HL-60/S4 (cell line): ENCODE results near the gene KLK14.

Source experiments
- in situ Hi-C: fragments of 300-500 bp; cut with MboI; formaldehyde crosslinking; loops from 2 replicates; pipeline ENCODE4 v1.14.3; 2022; ENCODE audit warnings: low sequenced_read_pairs

KLK14 gene

GRCh38 chr19:51055866-51056265 is 26.8 kb downstream of the KLK14 start:
- in situ Hi-C loops: no loop called here

GRCh38 chr19:51047031-51047335 is 35.7 kb downstream of the KLK14 start:
- in situ Hi-C loops: no loop called here

GRCh38 chr19:51044327-51044726 is 38.4 kb downstream of the KLK14 start:
- in situ Hi-C loops: no loop called here

- in situ Hi-C loops: no loop called here
Measured at GRCh38 chr19:51043497-51043896, 39.2 kb downstream of the KLK14 start.

- in situ Hi-C loops: no loop called here
Measured at GRCh38 chr19:51040151-51040550, 42.5 kb downstream of the KLK14 start.

GRCh38 chr19:51036519-51036918 is 46.2 kb downstream of the KLK14 start:
- in situ Hi-C loops: no loop called here

GRCh38 chr19:51034704-51035103 is 48.0 kb downstream of the KLK14 start, which contains the start of gene KLK12:
Gene KLK12 (minus strand): TSS chr19:51035002. CDS start chr19:51034621, 381 bp downstream.
- in situ Hi-C loops: no loop called here

GRCh38 chr19:51031880-51032225 is 50.8 kb downstream of the KLK14 start:
- in situ Hi-C loops: no loop called here

GRCh38 chr19:51031220-51031879 is 51.3 kb downstream of the KLK14 start:
- in situ Hi-C loops: no loop called here

GRCh38 chr19:51030631-51031030 is 52.1 kb downstream of the KLK14 start:
- in situ Hi-C loops: no loop called here

- in situ Hi-C loops: no loop called here
Measured at GRCh38 chr19:51029718-51030117, 53.0 kb downstream of the KLK14 start.
